ENCODE measurements around the gene TTN.

The TTN gene

GRCh38 chr2:178630581-178630980 is 176.6 kb downstream of the TTN start:
- H3K4me3 ChIP-seq (replicated peaks; ENCODE audit: low read depth, low read length): no peak overlapping the region
- DNase-seq (ENCODE audit: low read depth): no peak
- TF ChIP-seq, protein P1, sequence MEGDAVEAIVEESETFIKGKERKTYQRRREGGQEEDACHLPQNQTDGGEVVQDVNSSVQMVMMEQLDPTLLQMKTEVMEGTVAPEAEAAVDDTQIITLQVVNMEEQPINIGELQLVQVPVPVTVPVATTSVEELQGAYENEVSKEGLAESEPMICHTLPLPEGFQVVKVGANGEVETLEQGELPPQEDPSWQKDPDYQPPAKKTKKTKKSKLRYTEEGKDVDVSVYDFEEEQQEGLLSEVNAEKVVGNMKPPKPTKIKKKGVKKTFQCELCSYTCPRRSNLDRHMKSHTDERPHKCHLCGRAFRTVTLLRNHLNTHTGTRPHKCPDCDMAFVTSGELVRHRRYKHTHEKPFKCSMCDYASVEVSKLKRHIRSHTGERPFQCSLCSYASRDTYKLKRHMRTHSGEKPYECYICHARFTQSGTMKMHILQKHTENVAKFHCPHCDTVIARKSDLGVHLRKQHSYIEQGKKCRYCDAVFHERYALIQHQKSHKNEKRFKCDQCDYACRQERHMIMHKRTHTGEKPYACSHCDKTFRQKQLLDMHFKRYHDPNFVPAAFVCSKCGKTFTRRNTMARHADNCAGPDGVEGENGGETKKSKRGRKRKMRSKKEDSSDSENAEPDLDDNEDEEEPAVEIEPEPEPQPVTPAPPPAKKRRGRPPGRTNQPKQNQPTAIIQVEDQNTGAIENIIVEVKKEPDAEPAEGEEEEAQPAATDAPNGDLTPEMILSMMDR (IDR thresholded peaks at IDR 0.05; ENCODE audit: low read length, missing control alignments): no peak

GRCh38 chr2:178629463-178629862 is 177.8 kb downstream of the TTN start:
- no peak overlapping the region for H3K4me3 ChIP-seq (replicated peaks; ENCODE audit: low read depth, low read length)
- DNase-seq (ENCODE audit: low read depth): no peak
- TF ChIP-seq, protein P1 (IDR thresholded peaks at IDR 0.05; ENCODE audit: low read length, missing control alignments): no peak

GRCh38 chr2:178628605-178629004 is 178.6 kb downstream of the TTN start:
- TF ChIP-seq, protein P1 (IDR thresholded peaks at IDR 0.05; ENCODE audit: low read length, missing control alignments): no peak
- H3K4me3 ChIP-seq (replicated peaks; ENCODE audit: low read depth, low read length): no peak overlapping the region
- DNase-seq (ENCODE audit: low read depth): no peak

- TF ChIP-seq, protein P1 (IDR thresholded peaks at IDR 0.05; ENCODE audit: low read length, missing control alignments): no peak
- DNase-seq (ENCODE audit: low read depth): no peak
Measured at GRCh38 chr2:178627401-178627800, 179.8 kb downstream of the TTN start.

DNA sequence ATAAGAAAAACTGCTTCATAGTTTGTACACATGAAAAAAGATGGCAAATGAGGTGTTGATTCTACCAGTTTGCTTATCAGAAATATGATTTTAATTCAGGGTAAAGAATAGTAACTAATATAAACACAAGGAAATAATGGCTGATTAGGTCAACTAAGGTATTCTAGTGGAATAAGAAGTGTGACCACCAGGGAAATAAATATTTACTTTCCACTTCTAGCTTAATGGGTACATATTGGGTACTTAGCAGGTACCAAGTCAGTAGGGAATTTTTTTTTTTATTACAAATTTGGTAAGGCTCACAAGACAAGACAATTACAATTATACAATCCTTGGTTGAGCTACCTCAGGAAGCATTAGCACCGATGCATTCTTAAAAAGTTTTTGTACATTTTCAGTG is 191.3 kb downstream of the TTN start:
- TF ChIP-seq, protein P1 (IDR thresholded peaks at IDR 0.05; ENCODE audit: low read length, missing control alignments): no peak
- H3K4me3 ChIP-seq (replicated peaks; ENCODE audit: low read depth, low read length): no peak overlapping the region
- DNase-seq (ENCODE audit: low read depth): no peak

More at GRCh38 chr2:178627401-178627800, 179.8 kb downstream of the TTN start:
- H3K4me3 ChIP-seq (replicated peaks; ENCODE audit: low read depth, low read length): no peak overlapping the region

DNA sequence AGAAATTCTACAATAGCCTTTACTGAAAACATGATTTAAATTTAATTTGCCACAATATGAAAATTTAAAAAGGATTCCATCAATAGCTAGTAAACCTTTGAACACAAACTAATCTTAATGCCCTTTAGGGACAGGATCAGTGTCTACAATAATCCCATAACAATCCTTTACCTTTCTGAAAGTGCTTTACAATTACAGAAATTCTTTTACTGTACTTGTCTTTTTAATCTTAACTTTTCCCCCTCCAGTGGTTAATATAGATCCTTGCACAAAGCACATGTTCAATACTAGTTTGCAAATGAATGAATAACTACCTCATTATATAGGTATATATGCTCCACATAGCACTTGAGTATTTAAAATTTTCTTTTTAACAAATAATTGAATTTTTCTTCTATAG is 204.3 kb downstream of the TTN start:
- H3K4me3 ChIP-seq (replicated peaks; ENCODE audit: low read depth, low read length): no peak overlapping the region
- DNase-seq (ENCODE audit: low read depth): no peak
- TF ChIP-seq, protein P1 (IDR thresholded peaks at IDR 0.05; ENCODE audit: low read length, missing control alignments): no peak

GRCh38 chr2:178592655-178593054 is 214.6 kb downstream of the TTN start:
- no peak overlapping the region for H3K4me3 ChIP-seq (replicated peaks; ENCODE audit: low read depth, low read length)
- TF ChIP-seq, protein P1 (IDR thresholded peaks at IDR 0.05; ENCODE audit: low read length, missing control alignments): no peak
- DNase-seq (ENCODE audit: low read depth): no peak

Measured in fibroblast of pulmonary artery (primary cell).